H9 (cell line): ENCODE results near the gene BLMH. TPM values are rescaled to one million over a fixed set of nuclear protein-coding genes. Genes with fewer than 3 reads are reported as not detected.
A peak's percentile ranks its signal among the peaks of the same experiment; 100 is the strongest.

Source experiments
- DNase-seq: peaks from one replicate; pipeline ENCODE4 v3.0.0-alpha.2; 2017
- H2AFZ ChIP-seq: one replicate; pipeline ENCODE4 v1.6.1; 2013; ENCODE audit warnings: mild to moderate bottlenecking, low read length, control low read depth, moderate library complexity
- H2AK5ac ChIP-seq: 2 replicates; pipeline ENCODE4 v1.6.1; 2013; ENCODE audit warnings: low read length, control low read depth, mixed read lengths; ENCODE audit not compliant: insufficient read length
- H2BK120ac ChIP-seq: one replicate; pipeline ENCODE4 v1.6.1; 2013; ENCODE audit warnings: low read depth, mild to moderate bottlenecking, low read length, control low read depth, inconsistent platforms; ENCODE audit not compliant: poor library complexity, severe bottlenecking
- H2BK12ac ChIP-seq: 2 replicates; pipeline ENCODE4 v1.6.1; 2013; ENCODE audit warnings: low read length, control low read depth, mixed read lengths, low read depth; ENCODE audit not compliant: insufficient read length
- H2BK15ac ChIP-seq: 2 replicates; pipeline ENCODE4 v1.6.1; 2013; ENCODE audit warnings: low read depth, low read length, control low read depth
- H2BK20ac ChIP-seq: one replicate; pipeline ENCODE4 v1.6.1; 2013; ENCODE audit warnings: low read depth, mild to moderate bottlenecking, low read length, control low read depth, inconsistent platforms; ENCODE audit not compliant: poor library complexity, severe bottlenecking
- H2BK5ac ChIP-seq: 2 replicates; pipeline ENCODE4 v1.6.1; 2013; ENCODE audit warnings: low read length, control low read depth, mixed read lengths; ENCODE audit not compliant: insufficient read length
- H3K14ac ChIP-seq: 2 replicates; pipeline ENCODE4 v1.6.1; 2013; ENCODE audit warnings: low read length, control low read depth; ENCODE audit not compliant: insufficient read depth
- H3K18ac ChIP-seq: 2 replicates; pipeline ENCODE4 v1.6.1; 2013; ENCODE audit warnings: low read depth, mild to moderate bottlenecking, mixed read lengths, low read length, control low read depth; ENCODE audit not compliant: insufficient read length
- H3K23ac ChIP-seq: 2 replicates; pipeline ENCODE4 v1.6.1; 2013; ENCODE audit warnings: low read length, control low read depth, mixed read lengths, low read depth; ENCODE audit not compliant: insufficient read length
- H3K23me2 ChIP-seq: 2 replicates; pipeline ENCODE4 v1.6.1; 2013; ENCODE audit warnings: low read depth, mild to moderate bottlenecking, mixed read lengths, low read length, control low read depth; ENCODE audit not compliant: insufficient read length, poor library complexity, severe bottlenecking
- H3K27ac ChIP-seq: 2 replicates; pipeline ENCODE4 v1.5.1; 2013; ENCODE audit warnings: low read length, control low read depth, mixed read lengths, low read depth; ENCODE audit not compliant: insufficient read length
- H3K27me3 ChIP-seq: 2 replicates; pipeline ENCODE4 v1.6.1; 2013; ENCODE audit warnings: low read length, control low read depth, inconsistent platforms; ENCODE audit not compliant: insufficient read depth
- H3K4ac ChIP-seq: 2 replicates; pipeline ENCODE4 v1.6.1; 2013; ENCODE audit warnings: low read depth, mild to moderate bottlenecking, control low read depth, inconsistent platforms, low read length, moderate library complexity
- H3K4me1 ChIP-seq: 2 replicates; pipeline ENCODE4 v1.6.1; 2013; ENCODE audit warnings: low read length, control low read depth, inconsistent platforms; ENCODE audit not compliant: insufficient read depth
- H3K4me2 ChIP-seq: 2 replicates; pipeline ENCODE4 v1.6.1; 2013; ENCODE audit warnings: low read length, control low read depth, mixed read lengths; ENCODE audit not compliant: insufficient read length, insufficient read depth
- H3K56ac ChIP-seq: 2 replicates; pipeline ENCODE4 v1.6.1; 2013; ENCODE audit warnings: low read depth, mild to moderate bottlenecking, mixed read lengths, low read length, control low read depth; ENCODE audit not compliant: insufficient read length
- H3K79me1 ChIP-seq: 2 replicates; pipeline ENCODE4 v1.6.1; 2013; ENCODE audit warnings: low read depth, mild to moderate bottlenecking, moderate library complexity, low read length, control low read depth, inconsistent platforms; ENCODE audit not compliant: insufficient read depth, poor library complexity, severe bottlenecking
- H3K79me2 ChIP-seq: 2 replicates; pipeline ENCODE4 v1.6.1; 2013; ENCODE audit warnings: low read length, control low read depth, inconsistent platforms; ENCODE audit not compliant: insufficient read depth
- H3K9ac ChIP-seq: 2 replicates; pipeline ENCODE4 v1.6.1; 2013; ENCODE audit warnings: low read length, control low read depth, mixed read lengths; ENCODE audit not compliant: insufficient read length; ENCODE audit errors: extremely low read depth
- H3K9me3 ChIP-seq: one replicate; pipeline ENCODE4 v1.6.1; 2013; ENCODE audit warnings: low read depth, low read length, inconsistent platforms; ENCODE audit not compliant: control insufficient read depth
- H3T11ph ChIP-seq: one replicate; pipeline ENCODE4 v1.6.1; 2013; ENCODE audit warnings: mild to moderate bottlenecking, low read length, control low read depth, inconsistent platforms
- H4K20me1 ChIP-seq: one replicate; pipeline ENCODE4 v1.6.1; 2013; ENCODE audit not compliant: control insufficient read depth, insufficient read length, insufficient read depth
- H4K5ac ChIP-seq: 2 replicates; pipeline ENCODE4 v1.6.1; 2013; ENCODE audit warnings: low read depth, mild to moderate bottlenecking, mixed read lengths, low read length, control low read depth; ENCODE audit not compliant: insufficient read length
- H4K8ac ChIP-seq: replicated peaks from 2 replicates; pipeline ENCODE4 v1.6.1; 2013; ENCODE audit warnings: low read length, control low read depth, mixed read lengths, low read depth; ENCODE audit not compliant: insufficient read length
- H4K91ac ChIP-seq: 2 replicates; pipeline ENCODE4 v1.6.1; 2013; ENCODE audit warnings: low read depth, mild to moderate bottlenecking, moderate library complexity, mixed read lengths, low read length, control low read depth; ENCODE audit not compliant: insufficient read length
- H3K27ac Mint-ChIP-seq, 3 experiments: 2 replicates in 2 of 3; 3 replicates in 1 of 3; pipeline ENCODE4 v1.8.0; 2020 to 2021; ENCODE audit warnings: mixed read lengths in 3 of 3, mild to moderate bottlenecking in 1 of 3, moderate library complexity in 1 of 3
- H3K27me3 Mint-ChIP-seq: 2 replicates; pipeline ENCODE4 v1.8.0; 2021; ENCODE audit warnings: low read depth, mild to moderate bottlenecking, moderate library complexity, mixed read lengths
- H3K36me3 Mint-ChIP-seq, 3 experiments: 2 replicates in 2 of 3; 3 replicates in 1 of 3; pipeline ENCODE4 v1.8.0; 2020 to 2021; ENCODE audit warnings: low read depth in 3 of 3, mixed read lengths in 3 of 3; ENCODE audit not compliant: insufficient read depth in 1 of 3
- H3K4me1 Mint-ChIP-seq, 2 experiments: 2 replicates each; pipeline ENCODE4 v1.8.0; 2020; ENCODE audit warnings: mixed read lengths in 2 of 2
- H3K4me3 Mint-ChIP-seq, 2 experiments: 2 replicates in 1 of 2; 3 replicates in 1 of 2; pipeline ENCODE4 v1.8.0; 2020 to 2021; ENCODE audit warnings: mild to moderate bottlenecking in 2 of 2, mixed read lengths in 2 of 2, moderate library complexity in 1 of 2
- H3K9me3 Mint-ChIP-seq, 2 experiments: 2 replicates in 1 of 2; 3 replicates in 1 of 2; pipeline ENCODE4 v1.8.0; 2020; ENCODE audit warnings: mild to moderate bottlenecking in 2 of 2, mixed read lengths in 2 of 2, moderate library complexity in 1 of 2
- WGBS: extraction: QIAGEN DNeasy Blood & Tissue Kit; methylation state at CpG from one replicate; pipeline ENCODE4 v1.1.7; 2013; ENCODE audit warnings: missing lambda C conversion rate, low lambda C conversion rate, mixed read lengths; ENCODE audit not compliant: insufficient read length; ENCODE audit errors: extremely low coverage; 5-methylcytosine and 5-hydroxymethylcytosine counted together
- total RNA-seq: library from RNA; stranded (reverse); gene quantifications from 2 replicates; pipeline ENCODE4 v1.2.1, GENCODE V29; 2021
- TF ChIP-seq, protein P1 (sequence below): fragments of 200-600 bp; sonication (generic); conservative IDR thresholded peaks from 3 replicates; pipeline ENCODE4 v1.8.0; 2021; ENCODE audit warnings: antibody characterized with exemption, mild to moderate bottlenecking

Gene BLMH
- total RNA-seq, 1 experiment from 2014 or later: 74.7 TPM

DNA sequence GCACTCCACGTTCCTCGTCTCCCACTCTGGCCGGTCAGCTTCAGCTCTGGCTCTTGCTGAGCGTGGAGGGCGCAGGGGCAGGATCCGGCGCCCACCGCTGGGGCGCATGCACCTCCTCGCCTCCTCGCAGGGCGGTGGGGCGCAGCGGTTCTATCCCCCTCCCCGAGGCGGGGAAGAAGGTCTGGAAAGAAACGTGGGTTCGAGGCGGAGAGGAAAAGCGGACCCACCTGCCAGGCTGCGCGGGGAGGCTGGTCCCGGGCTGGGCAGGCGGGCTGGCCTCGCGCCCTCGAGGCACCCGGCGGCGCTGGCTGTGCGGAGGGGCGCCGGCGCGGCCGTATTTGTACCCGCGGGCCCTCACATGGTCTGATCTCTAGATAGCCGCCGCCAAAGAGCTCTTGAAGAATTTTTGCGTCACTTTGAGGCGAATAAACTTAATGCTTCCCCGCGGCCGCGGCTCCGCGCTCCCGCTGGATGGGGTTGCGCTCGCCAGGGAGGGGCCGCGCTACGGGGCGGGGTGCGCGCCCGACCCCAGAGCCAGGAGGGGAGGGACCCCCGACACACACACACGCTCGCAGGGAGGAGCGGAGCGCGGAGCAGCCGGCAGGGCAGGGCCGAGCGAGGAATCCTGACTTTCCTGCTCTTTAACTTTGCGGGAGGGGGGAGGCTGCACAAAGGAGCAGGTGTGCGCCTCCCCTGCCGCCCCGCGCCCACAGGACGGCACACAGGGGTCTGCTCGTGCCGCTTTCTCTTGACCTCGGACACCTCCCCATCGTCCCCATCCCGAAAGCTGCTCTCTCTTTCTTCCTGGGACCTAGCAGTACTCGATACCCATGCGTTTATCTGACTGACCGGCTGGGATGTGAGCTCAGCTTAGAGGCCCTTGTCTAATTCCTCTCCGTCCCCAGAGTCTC lies 56.1 kb downstream of the BLMH start, which contains the start of gene SLC6A4:
TSS of gene SLC6A4 (minus strand) at position 312 of the 911 bp plus-strand sequence. CDS start 13,739 bp downstream, outside the sequence.
- H2BK15ac ChIP-seq: no peak within 1 kb of the TSS
- H3K27ac Mint-ChIP-seq: peak within 1 kb of the TSS in 1 of 3 experiments; percentile 43; a peak in 1 of 7 replicates
- H3K4me1 Mint-ChIP-seq: peaks cover 27 to 30% of the 10 kb centered on the region in 2 experiments
- H2BK20ac ChIP-seq: no peak within 1 kb of the TSS
- no peaks in the 10 kb centered on the region for H3K4me1 ChIP-seq
- H3K27me3 Mint-ChIP-seq: peaks cover 83% of the 10 kb centered on the region
- no peaks in the 10 kb centered on the region for H3K79me1 ChIP-seq
- no peaks in the 10 kb centered on the region for H3K9me3 ChIP-seq
- H3K23me2 ChIP-seq: peaks cover 5% of the 10 kb centered on the region
- peak; percentile 60 for DNase-seq
- WGBS: no CpG with 5 or more reads among the region's 82 CpGs
- no peak within 1 kb of the TSS for H4K5ac ChIP-seq
- H3K27ac ChIP-seq: no peak within 1 kb of the TSS
- peaks cover 0 to 6% (median 5%) of the 10 kb centered on the region in 3 experiments; a peak in 4 of 7 replicates for H3K36me3 Mint-ChIP-seq
- no peak within 1 kb of the TSS for H2AK5ac ChIP-seq
- no peak within 1 kb of the TSS for H4K91ac ChIP-seq
- peaks cover 6 to 9% of the 10 kb centered on the region in 2 experiments for H3K9me3 Mint-ChIP-seq
- no peak within 1 kb of the TSS for H3K9ac ChIP-seq
- H4K8ac ChIP-seq: no peak within 1 kb of the TSS
- H3K4me2 ChIP-seq: peak within 1 kb of the TSS; percentile 68
- no peak within 1 kb of the TSS for H3T11ph ChIP-seq
- no peak within 1 kb of the TSS for H2BK120ac ChIP-seq
- H3K14ac ChIP-seq: peak within 1 kb of the TSS; percentile 22; the same call in 1 of the 2 replicates
- no peak within 1 kb of the TSS for H2BK5ac ChIP-seq
- no peak within 1 kb of the TSS for H2BK12ac ChIP-seq
- H3K4ac ChIP-seq: no peak within 1 kb of the TSS
- TF ChIP-seq, protein P1, sequence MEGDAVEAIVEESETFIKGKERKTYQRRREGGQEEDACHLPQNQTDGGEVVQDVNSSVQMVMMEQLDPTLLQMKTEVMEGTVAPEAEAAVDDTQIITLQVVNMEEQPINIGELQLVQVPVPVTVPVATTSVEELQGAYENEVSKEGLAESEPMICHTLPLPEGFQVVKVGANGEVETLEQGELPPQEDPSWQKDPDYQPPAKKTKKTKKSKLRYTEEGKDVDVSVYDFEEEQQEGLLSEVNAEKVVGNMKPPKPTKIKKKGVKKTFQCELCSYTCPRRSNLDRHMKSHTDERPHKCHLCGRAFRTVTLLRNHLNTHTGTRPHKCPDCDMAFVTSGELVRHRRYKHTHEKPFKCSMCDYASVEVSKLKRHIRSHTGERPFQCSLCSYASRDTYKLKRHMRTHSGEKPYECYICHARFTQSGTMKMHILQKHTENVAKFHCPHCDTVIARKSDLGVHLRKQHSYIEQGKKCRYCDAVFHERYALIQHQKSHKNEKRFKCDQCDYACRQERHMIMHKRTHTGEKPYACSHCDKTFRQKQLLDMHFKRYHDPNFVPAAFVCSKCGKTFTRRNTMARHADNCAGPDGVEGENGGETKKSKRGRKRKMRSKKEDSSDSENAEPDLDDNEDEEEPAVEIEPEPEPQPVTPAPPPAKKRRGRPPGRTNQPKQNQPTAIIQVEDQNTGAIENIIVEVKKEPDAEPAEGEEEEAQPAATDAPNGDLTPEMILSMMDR: no peak
- peak within 1 kb of the TSS; percentile 54 to 86 for H3K4me3 Mint-ChIP-seq
- no peak within 1 kb of the TSS for H3K23ac ChIP-seq
- no peaks in the 10 kb centered on the region for H4K20me1 ChIP-seq
- H3K79me2 ChIP-seq: no peaks in the 10 kb centered on the region
- H2AFZ ChIP-seq: no peak within 1 kb of the TSS
- peak within 1 kb of the TSS; percentile 33 for H3K18ac ChIP-seq
- peaks cover 33% of the 10 kb centered on the region; the same call in 1 of the 2 replicates for H3K27me3 ChIP-seq
- H3K56ac ChIP-seq: no peak within 1 kb of the TSS
